WERI-Rb-1 (cell line): ENCODE results near the gene FAH.

ENCODE experiments used
- DNase-seq: peaks from one replicate; pipeline ENCODE4 v3.0.0-alpha.2; 2020
- H3K27ac ChIP-seq: fragments of 250-450 bp; sonication (Bioruptor Pico); 2 replicates; pipeline ENCODE4 v1.5.1; 2020; ENCODE audit warnings: mild to moderate bottlenecking, moderate library complexity
- H3K27me3 ChIP-seq: fragments of 250-450 bp; sonication (Bioruptor Pico); 2 replicates; pipeline ENCODE4 v1.5.1; 2021; ENCODE audit warnings: mild to moderate bottlenecking, low read depth, moderate library complexity; ENCODE audit not compliant: insufficient read depth, severe bottlenecking
- H3K36me3 ChIP-seq: fragments of 250-450 bp; sonication (Bioruptor Pico); 2 replicates; pipeline ENCODE4 v1.5.1; 2020; ENCODE audit warnings: mild to moderate bottlenecking, moderate library complexity
- H3K4me3 ChIP-seq: 2 replicates; pipeline ENCODE4 v1.5.1; 2011; ENCODE audit warnings: low read depth, mild to moderate bottlenecking, control low read depth, low read length
- H3K9me3 ChIP-seq: fragments of 250-450 bp; sonication (Bioruptor Pico); 2 replicates; pipeline ENCODE4 v1.5.1; 2021; ENCODE audit warnings: mild to moderate bottlenecking, moderate library complexity; ENCODE audit not compliant: severe bottlenecking
- TF ChIP-seq, protein P1 (sequence below): IDR thresholded peaks from 2 replicates; pipeline ENCODE4 v1.5.1; 2011; ENCODE audit warnings: low read depth, mild to moderate bottlenecking, control low read depth, inconsistent platforms, low read length

FAH gene

DNA sequence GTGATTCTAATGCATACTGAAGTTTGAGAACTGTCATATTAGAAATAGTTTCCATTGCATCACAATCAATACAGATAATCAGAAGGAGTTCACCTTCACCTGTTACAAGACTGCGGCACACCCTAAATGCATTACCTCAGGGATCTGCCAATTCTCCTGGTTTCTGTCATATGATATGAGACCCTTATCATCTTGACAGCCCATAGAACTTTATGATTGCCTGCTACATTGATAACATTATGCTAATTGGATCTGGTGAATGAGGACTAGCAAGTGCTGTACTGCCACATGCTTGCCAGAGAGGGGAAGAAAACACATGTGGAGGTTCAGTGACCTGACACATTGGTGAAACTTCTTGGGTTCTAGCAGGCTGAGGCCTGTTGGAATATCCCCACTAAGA is 41.4 kb downstream of the FAH start:
- Histone ChIP-seq H3K36me3 (no peaks in the 10 kb centered on the region), H3K9me3 (no peaks in the 10 kb centered on the region), H3K27me3 (no peaks in the 10 kb centered on the region), H3K27ac (no peak overlapping the region), H3K4me3 (no peak overlapping the region)
- no peak for DNase-seq
- TF ChIP-seq, protein P1, sequence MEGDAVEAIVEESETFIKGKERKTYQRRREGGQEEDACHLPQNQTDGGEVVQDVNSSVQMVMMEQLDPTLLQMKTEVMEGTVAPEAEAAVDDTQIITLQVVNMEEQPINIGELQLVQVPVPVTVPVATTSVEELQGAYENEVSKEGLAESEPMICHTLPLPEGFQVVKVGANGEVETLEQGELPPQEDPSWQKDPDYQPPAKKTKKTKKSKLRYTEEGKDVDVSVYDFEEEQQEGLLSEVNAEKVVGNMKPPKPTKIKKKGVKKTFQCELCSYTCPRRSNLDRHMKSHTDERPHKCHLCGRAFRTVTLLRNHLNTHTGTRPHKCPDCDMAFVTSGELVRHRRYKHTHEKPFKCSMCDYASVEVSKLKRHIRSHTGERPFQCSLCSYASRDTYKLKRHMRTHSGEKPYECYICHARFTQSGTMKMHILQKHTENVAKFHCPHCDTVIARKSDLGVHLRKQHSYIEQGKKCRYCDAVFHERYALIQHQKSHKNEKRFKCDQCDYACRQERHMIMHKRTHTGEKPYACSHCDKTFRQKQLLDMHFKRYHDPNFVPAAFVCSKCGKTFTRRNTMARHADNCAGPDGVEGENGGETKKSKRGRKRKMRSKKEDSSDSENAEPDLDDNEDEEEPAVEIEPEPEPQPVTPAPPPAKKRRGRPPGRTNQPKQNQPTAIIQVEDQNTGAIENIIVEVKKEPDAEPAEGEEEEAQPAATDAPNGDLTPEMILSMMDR = no peak

- Histone ChIP-seq H3K4me3 (no peak overlapping the region), H3K36me3 (no peaks in the 10 kb centered on the region), H3K27ac (no peak overlapping the region), H3K9me3 (no peaks in the 10 kb centered on the region), H3K27me3 (no peaks in the 10 kb centered on the region)
- no peak for DNase-seq
- TF ChIP-seq, protein P1 = no peak
Observed at GRCh38 chr15:80194914-80195313, 42.1 kb downstream of the FAH start.

DNA sequence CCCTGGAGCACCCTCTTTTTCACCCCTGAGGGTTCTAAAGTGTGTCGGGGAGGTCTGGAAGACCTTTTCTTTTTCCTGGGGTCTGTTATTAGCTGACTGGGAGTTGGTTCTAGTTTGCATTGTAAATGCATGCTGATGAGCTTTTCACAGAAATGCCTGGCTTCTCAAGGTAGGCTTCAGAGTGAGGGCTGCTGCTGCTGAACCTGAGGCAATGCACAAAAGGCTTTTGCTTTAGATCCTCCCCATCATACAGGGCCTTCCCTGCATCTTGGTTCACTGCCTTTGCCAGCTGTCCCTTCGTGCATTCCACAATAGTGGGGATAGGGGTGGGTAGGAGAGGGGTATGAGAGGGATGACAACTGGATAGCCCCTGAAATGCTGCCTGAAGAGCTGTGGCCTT is 46.6 kb downstream of the FAH start:
- DNase-seq = no peak
- Histone ChIP-seq H3K4me3 (no peak overlapping the region), H3K27me3 (no peaks in the 10 kb centered on the region), H3K27ac (no peak overlapping the region), H3K36me3 (no peaks in the 10 kb centered on the region), H3K9me3 (no peaks in the 10 kb centered on the region)
- TF ChIP-seq, protein P1 = no peak

GRCh38 chr15:80199869-80200268 is 47.1 kb downstream of the FAH start:
- Histone ChIP-seq H3K36me3 (no peaks in the 10 kb centered on the region), H3K27ac (no peak overlapping the region), H3K27me3 (no peaks in the 10 kb centered on the region), H3K9me3 (no peaks in the 10 kb centered on the region), H3K4me3 (no peak overlapping the region)
- DNase-seq = no peak
- TF ChIP-seq, protein P1 = no peak

DNA sequence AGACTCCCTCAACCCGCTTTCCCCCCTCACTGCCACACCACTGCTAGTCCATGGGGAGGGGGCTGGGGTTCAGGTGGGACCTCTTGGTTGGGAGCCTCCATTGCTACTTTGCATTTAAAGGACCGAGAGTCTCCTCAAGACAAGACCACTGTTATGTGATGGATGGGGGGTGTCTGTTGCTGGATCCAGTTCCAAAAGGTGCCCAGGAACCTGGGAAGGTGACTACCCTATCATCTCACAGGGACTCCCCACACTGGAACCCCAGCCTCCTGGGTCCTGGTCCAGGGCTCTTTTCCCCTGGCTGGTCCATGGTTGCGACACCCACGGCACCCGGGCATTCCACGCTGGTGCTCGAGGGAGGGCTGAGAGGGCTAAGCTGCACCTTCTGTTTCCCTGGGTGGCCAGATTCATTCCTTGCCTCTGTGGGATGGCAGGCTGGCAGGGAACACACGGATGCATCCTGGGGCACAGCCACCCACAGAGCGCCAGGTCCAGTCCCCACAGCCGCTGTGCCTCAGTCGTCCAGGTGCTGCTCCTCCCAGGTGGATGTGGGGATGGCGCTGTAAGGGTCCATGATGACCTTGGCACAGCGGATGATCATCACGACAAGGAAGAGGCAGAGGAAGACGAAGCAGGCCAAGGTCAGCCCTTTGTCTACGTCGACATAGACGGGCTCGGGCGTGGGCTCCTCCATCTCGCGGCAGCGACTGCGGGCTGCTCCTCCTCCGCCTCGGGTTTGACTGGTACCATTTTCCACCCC is 48.6 kb downstream of the FAH start:
- TF ChIP-seq, protein P1 = no peak
- no peak overlapping the region for H3K27ac ChIP-seq
- DNase-seq = no peak
- H3K36me3 ChIP-seq = no peaks in the 10 kb centered on the region
- H3K9me3 ChIP-seq = no peaks in the 10 kb centered on the region
- no peak overlapping the region for H3K4me3 ChIP-seq
- H3K27me3 ChIP-seq = no peaks in the 10 kb centered on the region

DNA sequence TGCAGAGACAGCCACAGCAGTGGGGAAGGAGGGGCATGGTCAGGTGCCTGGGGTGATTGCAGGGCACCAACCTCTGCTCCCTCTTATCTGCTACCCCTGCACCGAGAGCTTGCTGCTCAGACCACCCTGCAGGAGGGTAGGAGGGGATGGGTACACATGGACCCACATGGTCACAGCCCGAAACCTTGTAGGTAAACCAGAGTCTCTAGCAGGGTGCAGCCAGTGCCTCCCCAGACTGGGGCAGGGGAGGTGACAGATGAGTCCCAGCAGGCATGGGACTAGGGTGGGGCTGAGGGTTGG is 49.2 kb downstream of the FAH start:
- no peaks in the 10 kb centered on the region for H3K9me3 ChIP-seq
- H3K36me3 ChIP-seq = no peaks in the 10 kb centered on the region
- no peaks in the 10 kb centered on the region for H3K27me3 ChIP-seq
- H3K27ac ChIP-seq = no peak overlapping the region
- no peak overlapping the region for H3K4me3 ChIP-seq
- no peak for DNase-seq
- TF ChIP-seq, protein P1 = no peak
